GM13977 (cell line): ENCODE measurements around the gene BMPER.

Experiments
- DNase-seq: peaks from one replicate; pipeline ENCODE4 v3.0.0; 2012; ENCODE audit warnings: low spot score
- in situ Hi-C: fragments of 300-500 bp; cut with MboI; formaldehyde crosslinking; loops from one replicate; pipeline ENCODE4 v1.12.0; 2022; ENCODE audit warnings: low sequenced_read_pairs, low pct_unique_long_range_greater_than_20kb, mixed read lengths, inconsistent platforms; ENCODE audit not compliant: unreplicated experiment
- TF ChIP-seq, protein P1 (sequence below): IDR thresholded peaks from 2 replicates; pipeline ENCODE4 v1.5.1; 2012; ENCODE audit warnings: mild to moderate bottlenecking, control low read depth; ENCODE audit not compliant: insufficient read depth; ENCODE audit errors: extremely low read depth, missing control alignments

Gene BMPER

DNA sequence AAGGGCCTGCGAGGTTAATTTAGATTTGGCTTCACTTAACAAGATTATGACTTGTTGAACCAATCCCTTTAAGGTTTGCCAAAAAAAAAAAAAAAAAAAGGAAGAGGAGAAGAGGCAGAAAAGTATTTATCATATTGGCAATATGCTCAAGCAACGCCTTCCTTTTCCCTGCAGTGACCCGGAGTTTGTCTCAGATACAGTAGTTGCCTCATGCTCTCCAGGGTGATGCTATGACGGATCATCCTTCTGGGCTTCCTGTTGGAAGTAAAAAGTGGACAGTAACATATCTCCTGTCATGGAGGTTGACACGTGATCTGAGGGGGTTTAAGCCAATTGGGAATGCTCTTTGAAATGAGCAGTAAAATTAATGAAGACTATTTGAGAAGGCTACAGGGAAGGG lies 117.3 kb downstream of the BMPER start:
- in situ Hi-C loops, result no loop called here
- no peak for DNase-seq
- TF ChIP-seq, protein P1, sequence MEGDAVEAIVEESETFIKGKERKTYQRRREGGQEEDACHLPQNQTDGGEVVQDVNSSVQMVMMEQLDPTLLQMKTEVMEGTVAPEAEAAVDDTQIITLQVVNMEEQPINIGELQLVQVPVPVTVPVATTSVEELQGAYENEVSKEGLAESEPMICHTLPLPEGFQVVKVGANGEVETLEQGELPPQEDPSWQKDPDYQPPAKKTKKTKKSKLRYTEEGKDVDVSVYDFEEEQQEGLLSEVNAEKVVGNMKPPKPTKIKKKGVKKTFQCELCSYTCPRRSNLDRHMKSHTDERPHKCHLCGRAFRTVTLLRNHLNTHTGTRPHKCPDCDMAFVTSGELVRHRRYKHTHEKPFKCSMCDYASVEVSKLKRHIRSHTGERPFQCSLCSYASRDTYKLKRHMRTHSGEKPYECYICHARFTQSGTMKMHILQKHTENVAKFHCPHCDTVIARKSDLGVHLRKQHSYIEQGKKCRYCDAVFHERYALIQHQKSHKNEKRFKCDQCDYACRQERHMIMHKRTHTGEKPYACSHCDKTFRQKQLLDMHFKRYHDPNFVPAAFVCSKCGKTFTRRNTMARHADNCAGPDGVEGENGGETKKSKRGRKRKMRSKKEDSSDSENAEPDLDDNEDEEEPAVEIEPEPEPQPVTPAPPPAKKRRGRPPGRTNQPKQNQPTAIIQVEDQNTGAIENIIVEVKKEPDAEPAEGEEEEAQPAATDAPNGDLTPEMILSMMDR, result no peak

DNA sequence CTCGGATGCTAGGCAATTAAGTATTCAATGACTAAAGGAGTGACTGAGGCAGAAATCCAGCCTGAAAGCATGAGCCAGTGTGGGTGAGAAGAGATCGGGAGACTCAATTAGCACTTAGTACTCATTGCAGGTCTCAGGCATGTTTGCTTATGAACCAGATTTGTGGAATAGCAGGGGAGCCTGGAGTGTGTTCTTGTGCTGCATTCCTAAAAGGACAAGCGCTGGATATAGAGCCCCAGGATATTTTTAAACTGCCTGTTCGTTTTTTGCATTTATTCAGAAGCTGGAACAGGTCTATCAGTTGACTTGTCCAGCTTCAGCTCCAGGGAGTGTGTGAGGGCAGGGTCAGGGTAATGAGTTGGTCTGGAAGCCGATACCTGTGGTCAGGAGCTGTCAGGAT lies 120.3 kb downstream of the BMPER start:
- no peak for DNase-seq
- TF ChIP-seq, protein P1, result no peak
- in situ Hi-C loops, result no loop called here

DNA sequence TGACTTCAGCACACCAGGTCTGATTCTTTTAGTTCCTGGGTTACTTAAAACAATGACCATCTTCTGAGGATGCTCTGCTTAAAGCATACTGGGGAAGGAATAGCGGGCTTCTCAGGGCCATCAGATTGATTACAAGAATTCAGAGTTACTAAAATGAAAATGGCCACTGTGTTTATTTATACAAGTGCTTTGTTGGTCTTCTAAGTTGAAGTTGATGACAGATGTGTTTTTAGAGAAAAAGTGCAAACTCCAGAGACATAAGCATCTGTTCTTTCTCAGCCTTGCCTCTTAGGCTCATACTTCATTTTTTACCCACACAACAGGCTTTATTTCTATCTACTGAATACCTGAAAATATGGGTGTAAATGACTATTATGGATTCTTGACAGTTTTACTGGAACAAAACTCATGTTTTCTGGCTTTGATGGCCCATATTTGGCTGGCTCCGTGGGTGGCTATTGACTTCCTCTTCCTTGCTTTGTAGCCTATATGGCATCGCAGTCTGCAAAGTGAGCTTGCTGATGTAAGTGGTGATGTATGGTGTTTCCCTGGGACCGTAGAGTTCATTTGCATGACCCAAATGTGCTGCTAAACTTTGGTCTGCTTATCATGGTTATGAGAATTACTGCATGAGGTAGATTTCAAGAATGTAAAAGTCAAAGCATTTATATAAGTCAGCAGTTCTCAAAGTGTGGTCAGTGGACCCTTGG lies 121.3 kb downstream of the BMPER start:
- DNase-seq, result no peak
- in situ Hi-C loops, result no loop called here
- TF ChIP-seq, protein P1, result no peak

DNA sequence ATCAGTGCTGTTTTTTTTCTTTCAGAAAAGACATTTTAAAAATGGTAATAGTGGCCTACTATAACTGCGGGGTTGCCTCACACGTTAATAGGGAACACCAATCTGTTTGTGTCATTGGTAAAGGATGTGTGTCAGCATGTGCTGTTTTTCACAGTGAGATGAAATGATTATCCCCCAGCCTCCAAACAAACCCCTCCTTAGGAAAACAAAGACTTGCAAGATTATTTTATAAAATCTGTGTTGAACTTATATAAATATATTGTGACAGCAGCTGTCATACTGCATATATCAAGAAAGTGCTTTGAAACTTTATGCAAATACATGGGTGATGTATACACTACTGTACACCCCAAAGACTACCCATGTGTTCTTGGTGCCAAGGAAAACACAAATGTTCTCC lies 125.8 kb downstream of the BMPER start:
- in situ Hi-C loops, result no loop called here
- no peak for DNase-seq
- TF ChIP-seq, protein P1, result no peak

DNA sequence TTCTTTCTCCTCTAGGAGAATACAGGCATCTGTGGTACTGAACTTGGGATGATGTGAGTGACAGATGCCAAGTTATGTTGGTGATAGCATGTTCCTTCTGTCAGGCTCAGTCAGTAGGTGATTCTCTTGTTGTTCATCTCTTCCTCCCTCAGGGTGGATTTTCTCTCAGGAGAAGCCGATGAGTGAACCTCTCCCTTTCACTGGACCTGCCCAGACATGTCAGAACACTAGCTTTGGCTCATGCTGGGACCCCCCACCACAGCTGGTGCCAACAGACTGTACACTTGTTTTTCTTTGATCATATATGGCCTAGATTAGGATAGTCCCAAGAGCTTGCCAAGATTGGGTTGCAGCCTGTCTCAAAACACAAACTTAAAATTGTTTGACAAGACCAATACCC lies 129.4 kb downstream of the BMPER start:
- in situ Hi-C loops, result no loop called here
- TF ChIP-seq, protein P1, result no peak
- no peak for DNase-seq

DNA sequence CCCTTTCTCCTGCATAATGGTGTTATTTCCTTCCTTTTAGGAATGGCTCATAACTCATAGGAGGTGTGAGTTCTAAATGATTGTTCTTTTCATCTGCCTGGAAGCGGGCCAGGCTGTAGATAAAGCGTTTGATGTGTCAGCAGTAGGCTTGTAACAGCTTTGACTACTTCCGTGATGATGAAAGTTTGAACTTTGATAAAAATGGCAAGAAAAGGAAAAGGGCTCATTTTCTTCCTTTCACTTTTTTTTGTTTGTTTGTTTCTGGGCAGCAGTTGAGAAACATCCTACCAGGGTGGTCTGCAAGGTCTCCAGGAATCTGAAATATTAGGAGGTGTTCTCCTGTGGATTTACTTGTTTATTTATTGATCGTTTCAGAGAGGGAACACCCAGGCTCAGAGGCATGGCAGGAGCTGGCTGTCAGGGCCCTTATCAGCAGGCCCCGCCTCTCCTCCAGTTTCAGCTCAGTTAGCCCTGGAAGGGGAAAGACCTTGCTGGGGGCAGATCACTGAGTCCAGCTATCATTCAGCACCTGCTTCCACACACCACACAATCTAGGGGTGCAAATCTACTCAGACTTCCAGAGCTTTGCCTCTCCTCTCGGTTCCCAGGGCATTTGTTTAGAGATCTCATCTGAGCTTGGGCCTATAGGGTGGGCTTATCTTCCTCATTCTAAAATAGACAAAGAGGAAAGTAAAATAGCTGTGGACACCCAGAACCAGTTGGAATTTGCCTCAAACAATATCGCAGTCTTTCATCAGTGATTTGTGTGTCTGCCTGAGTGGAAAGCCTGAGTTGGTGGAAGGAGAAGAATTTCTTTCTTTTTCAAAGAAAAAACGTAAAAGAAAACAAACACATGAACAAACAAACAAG lies 130.9 kb downstream of the BMPER start:
- in situ Hi-C loops, result no loop called here
- DNase-seq, result no peak
- TF ChIP-seq, protein P1, result no peak
